Ishikawa (cell line): ENCODE data around the gene SLC30A3.

Source experiments
- EP300 ChIP-seq: IDR thresholded peaks from 2 replicates; pipeline ENCODE4 v1.6.1; 2012; ENCODE audit warnings: borderline replicate concordance
- NFIC ChIP-seq: IDR thresholded peaks from 2 replicates; pipeline ENCODE4 v1.6.1; 2012
- TAF1 ChIP-seq: IDR thresholded peaks from 2 replicates; pipeline ENCODE4 v1.6.1; 2012; ENCODE audit warnings: low read depth, mild to moderate bottlenecking
- YY1 ChIP-seq: IDR thresholded peaks from 2 replicates; pipeline ENCODE4 v1.6.1; 2012; ENCODE audit warnings: low read depth
- ZBTB7A ChIP-seq: IDR thresholded peaks from 2 replicates; pipeline ENCODE4 v1.6.1; 2012; ENCODE audit warnings: low read depth
- TF ChIP-seq, protein P1 (sequence below): IDR thresholded peaks from 2 replicates; pipeline ENCODE4 v1.6.1; 2012; ENCODE audit warnings: low read depth, mild to moderate bottlenecking
- TF ChIP-seq, protein P2 (sequence below): IDR thresholded peaks from 2 replicates; pipeline ENCODE4 v1.6.1; 2012

DNA sequence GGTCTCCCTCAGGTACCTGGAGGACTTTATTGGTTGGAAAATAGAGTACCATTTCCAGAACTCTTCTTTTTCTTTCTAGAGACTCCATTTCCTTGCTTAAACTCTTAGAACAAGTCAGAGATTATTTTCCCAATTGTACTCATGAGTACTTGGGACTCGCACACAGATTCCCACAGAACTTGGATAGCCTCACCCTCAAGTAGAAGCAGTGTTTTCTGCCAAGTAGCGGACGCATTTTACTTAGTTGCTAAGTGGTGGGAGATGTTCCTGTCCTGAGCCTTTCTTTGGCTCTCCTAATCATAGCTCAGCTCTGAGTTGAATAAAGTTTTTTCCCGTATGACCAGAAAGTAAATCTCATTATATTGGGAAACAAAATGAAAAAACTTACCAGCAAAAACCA, 17.2 kb downstream of the SLC30A3 start:
- TF ChIP-seq, protein P1, sequence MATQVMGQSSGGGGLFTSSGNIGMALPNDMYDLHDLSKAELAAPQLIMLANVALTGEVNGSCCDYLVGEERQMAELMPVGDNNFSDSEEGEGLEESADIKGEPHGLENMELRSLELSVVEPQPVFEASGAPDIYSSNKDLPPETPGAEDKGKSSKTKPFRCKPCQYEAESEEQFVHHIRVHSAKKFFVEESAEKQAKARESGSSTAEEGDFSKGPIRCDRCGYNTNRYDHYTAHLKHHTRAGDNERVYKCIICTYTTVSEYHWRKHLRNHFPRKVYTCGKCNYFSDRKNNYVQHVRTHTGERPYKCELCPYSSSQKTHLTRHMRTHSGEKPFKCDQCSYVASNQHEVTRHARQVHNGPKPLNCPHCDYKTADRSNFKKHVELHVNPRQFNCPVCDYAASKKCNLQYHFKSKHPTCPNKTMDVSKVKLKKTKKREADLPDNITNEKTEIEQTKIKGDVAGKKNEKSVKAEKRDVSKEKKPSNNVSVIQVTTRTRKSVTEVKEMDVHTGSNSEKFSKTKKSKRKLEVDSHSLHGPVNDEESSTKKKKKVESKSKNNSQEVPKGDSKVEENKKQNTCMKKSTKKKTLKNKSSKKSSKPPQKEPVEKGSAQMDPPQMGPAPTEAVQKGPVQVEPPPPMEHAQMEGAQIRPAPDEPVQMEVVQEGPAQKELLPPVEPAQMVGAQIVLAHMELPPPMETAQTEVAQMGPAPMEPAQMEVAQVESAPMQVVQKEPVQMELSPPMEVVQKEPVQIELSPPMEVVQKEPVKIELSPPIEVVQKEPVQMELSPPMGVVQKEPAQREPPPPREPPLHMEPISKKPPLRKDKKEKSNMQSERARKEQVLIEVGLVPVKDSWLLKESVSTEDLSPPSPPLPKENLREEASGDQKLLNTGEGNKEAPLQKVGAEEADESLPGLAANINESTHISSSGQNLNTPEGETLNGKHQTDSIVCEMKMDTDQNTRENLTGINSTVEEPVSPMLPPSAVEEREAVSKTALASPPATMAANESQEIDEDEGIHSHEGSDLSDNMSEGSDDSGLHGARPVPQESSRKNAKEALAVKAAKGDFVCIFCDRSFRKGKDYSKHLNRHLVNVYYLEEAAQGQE: no peak
- TF ChIP-seq, protein P2, sequence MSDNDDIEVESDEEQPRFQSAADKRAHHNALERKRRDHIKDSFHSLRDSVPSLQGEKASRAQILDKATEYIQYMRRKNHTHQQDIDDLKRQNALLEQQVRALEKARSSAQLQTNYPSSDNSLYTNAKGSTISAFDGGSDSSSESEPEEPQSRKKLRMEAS: no peak
- TF ChIP-seq ZBTB7A: no peak
- TF ChIP-seq EP300: no peak
- TF ChIP-seq NFIC: no peak
- TF ChIP-seq TAF1: no peak
- TF ChIP-seq YY1: no peak
